Suprapubic skin (tissue), 4 donors: Measurements from ENCODE around the gene LZTS2.

Experiments used
- POLR2A ChIP-seq, 2 donors: fragments of 450-650 bp; IDR thresholded peaks; one replicate each; pipeline ENCODE4 v1.6.1; 2017; ENCODE audit warnings: antibody characterized with exemption in 2 of 2, mild to moderate bottlenecking in 2 of 2, moderate library complexity in 2 of 2
- POLR2AphosphoS5 ChIP-seq, 3 donors: sonication (generic); formaldehyde crosslinking; IDR thresholded peaks; one replicate each; pipeline ENCODE4 v1.6.1; 2017; ENCODE audit warnings: antibody characterized with exemption in 3 of 3
- TF ChIP-seq, protein P1 (sequence below), 2 donors: fragments of 200-600 bp in 1 of 2; fragments of 450-650 bp in 1 of 2; sonication (generic) in 1 of 2; IDR thresholded peaks; one replicate each; pipeline ENCODE4 v1.5.1; 2016 to 2019; ENCODE audit warnings: antibody characterized with exemption in 2 of 2, mild to moderate bottlenecking in 1 of 2, moderate library complexity in 1 of 2

DNA sequence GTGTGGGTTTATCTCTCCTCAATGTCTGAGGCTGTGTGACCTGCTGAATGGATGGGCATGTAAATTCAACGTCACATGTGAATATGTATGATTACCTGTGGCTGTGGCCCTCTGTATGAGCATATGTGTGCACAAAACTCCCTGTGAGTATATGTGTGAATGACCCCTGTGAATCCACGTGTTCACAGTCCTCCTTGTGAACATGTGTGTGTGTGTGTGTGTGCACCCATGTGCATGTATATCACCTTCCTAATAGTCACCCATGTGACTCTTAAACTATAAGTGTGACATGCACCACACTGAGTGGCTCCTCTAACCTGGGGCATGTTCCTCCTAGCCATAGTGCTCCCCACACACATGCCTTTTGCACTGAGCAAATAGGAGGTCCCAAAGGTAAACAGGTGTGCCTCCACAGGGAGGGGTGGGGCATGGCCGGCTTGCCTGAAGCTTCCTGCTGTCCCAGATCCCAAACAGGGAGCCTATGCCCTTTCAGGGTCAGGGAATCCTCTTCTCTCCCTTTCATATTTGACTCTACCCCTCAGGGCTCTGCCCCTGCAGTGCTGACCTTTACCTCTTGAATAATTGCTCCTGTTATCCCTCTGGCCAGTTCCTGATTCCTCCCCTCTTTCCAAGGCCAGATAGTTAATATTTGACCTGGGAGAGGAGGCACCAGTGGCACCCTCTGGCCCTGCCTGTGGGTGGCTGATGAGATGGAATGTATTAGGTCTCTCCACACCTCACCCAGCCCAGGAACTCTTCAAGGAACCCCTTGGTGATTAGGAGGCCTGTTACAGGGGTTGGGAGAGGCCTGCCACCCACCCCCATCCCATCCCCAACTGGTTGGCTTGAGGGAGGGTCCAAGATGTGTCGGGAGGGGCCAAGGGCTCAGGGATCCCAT, 28.4 kb upstream of the LZTS2 start:
- TF ChIP-seq, protein P1, sequence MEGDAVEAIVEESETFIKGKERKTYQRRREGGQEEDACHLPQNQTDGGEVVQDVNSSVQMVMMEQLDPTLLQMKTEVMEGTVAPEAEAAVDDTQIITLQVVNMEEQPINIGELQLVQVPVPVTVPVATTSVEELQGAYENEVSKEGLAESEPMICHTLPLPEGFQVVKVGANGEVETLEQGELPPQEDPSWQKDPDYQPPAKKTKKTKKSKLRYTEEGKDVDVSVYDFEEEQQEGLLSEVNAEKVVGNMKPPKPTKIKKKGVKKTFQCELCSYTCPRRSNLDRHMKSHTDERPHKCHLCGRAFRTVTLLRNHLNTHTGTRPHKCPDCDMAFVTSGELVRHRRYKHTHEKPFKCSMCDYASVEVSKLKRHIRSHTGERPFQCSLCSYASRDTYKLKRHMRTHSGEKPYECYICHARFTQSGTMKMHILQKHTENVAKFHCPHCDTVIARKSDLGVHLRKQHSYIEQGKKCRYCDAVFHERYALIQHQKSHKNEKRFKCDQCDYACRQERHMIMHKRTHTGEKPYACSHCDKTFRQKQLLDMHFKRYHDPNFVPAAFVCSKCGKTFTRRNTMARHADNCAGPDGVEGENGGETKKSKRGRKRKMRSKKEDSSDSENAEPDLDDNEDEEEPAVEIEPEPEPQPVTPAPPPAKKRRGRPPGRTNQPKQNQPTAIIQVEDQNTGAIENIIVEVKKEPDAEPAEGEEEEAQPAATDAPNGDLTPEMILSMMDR (IDR thresholded peaks at IDR 0.05): no peak
- TF ChIP-seq POLR2A (IDR thresholded peaks at IDR 0.05): no peak
- TF ChIP-seq POLR2AphosphoS5 (IDR thresholded peaks at IDR 0.05): no peak
